Natural killer cell (primary cell): ENCODE measurements around the gene MBLAC1. TPM values are rescaled to one million over a fixed set of nuclear protein-coding genes. Genes with fewer than 3 reads are reported as not detected.

Experiments used
- ATAC-seq, 3 donors: fragments of 150-1000 bp in 2 of 3; fragments of 200-7000 bp in 1 of 3; cut with Tn5 transposase; 1 replicate in 1 of 3; 2 replicates in 2 of 3; pipeline ENCODE4 v1.10.0; 2021; ENCODE audit warnings: mild to moderate bottlenecking in 2 of 3, moderate library complexity in 2 of 3
- DNase-seq, 2 donors: peaks; one replicate each; pipeline versions ENCODE4 v3.0.0 to v3.0.0-alpha.2; 2013 to 2021; ENCODE audit warnings: mixed read lengths in 1 of 2
- H3K27ac ChIP-seq: one replicate; pipeline ENCODE4 v1.5.1; 2013; ENCODE audit warnings: mild to moderate bottlenecking, low read length
- H3K27me3 ChIP-seq: one replicate; pipeline ENCODE4 v1.6.1; 2013; ENCODE audit warnings: low read length; ENCODE audit not compliant: control insufficient read depth, insufficient read depth
- H3K36me3 ChIP-seq: one replicate; pipeline ENCODE4 v1.6.1; 2013; ENCODE audit warnings: low read length; ENCODE audit not compliant: control insufficient read depth, insufficient read depth
- H3K4me1 ChIP-seq: one replicate; pipeline ENCODE4 v1.6.1; 2013; ENCODE audit warnings: low read length; ENCODE audit not compliant: control insufficient read depth, insufficient read depth
- H3K4me3 ChIP-seq: one replicate; pipeline ENCODE4 v1.5.1; 2013; ENCODE audit warnings: low read length
- H3K9me3 ChIP-seq: one replicate; pipeline ENCODE4 v1.6.1; 2013; ENCODE audit warnings: low read length; ENCODE audit not compliant: control insufficient read depth, insufficient read depth
- H3K27ac Mint-ChIP-seq, 2 donors: one replicate each; pipeline ENCODE4 v1.8.0; 2022; ENCODE audit warnings: mild to moderate bottlenecking in 2 of 2, mixed read lengths in 2 of 2, moderate library complexity in 1 of 2
- H3K27me3 Mint-ChIP-seq, 2 donors: one replicate each; pipeline ENCODE4 v1.8.0; 2022; ENCODE audit warnings: low read depth in 2 of 2, mixed read lengths in 2 of 2
- H3K36me3 Mint-ChIP-seq: one replicate; pipeline ENCODE4 v1.8.0; 2022; ENCODE audit warnings: mixed read lengths
- H3K4me1 Mint-ChIP-seq, 2 donors: one replicate each; pipeline ENCODE4 v1.8.0; 2022; ENCODE audit warnings: mixed read lengths in 2 of 2
- H3K4me3 Mint-ChIP-seq: one replicate; pipeline ENCODE4 v1.8.0; 2022; ENCODE audit warnings: mild to moderate bottlenecking, moderate library complexity, mixed read lengths
- H3K9me3 Mint-ChIP-seq, 2 donors: one replicate each; pipeline ENCODE4 v1.8.0; 2022; ENCODE audit warnings: mixed read lengths in 2 of 2
- CTCF ChIP-seq: fragments of 200-600 bp; IDR thresholded peaks from one replicate; pipeline ENCODE4 v1.8.0; 2022; ENCODE audit warnings: antibody characterized with exemption
- WGBS: methylation state at CpG from one replicate; pipeline ENCODE4 v1.1.7; 2013; ENCODE audit warnings: missing lambda C conversion rate; ENCODE audit not compliant: insufficient coverage; 5-methylcytosine and 5-hydroxymethylcytosine counted together
- intact Hi-C: fragments of 100-400 bp; cut with micrococcal nuclease; formaldehyde crosslinking; loops from one replicate; pipeline ENCODE4 v1.14.2; 2022
- total RNA-seq, 4 donors: library from RNA; stranded (reverse); fragments of 120-200 nt in 1 of 4; gene quantifications; one replicate each; pipeline versions ENCODE4 v1.2.3 to v1.2.4, GENCODE V29; 2013 to 2022

The MBLAC1 gene
- total RNA-seq, 3 donors from 2014 or later (not counting 1 experiment from before 2014, with no cell fraction given): 2.8 to 4.3 (median 4.1) TPM

- Mint-ChIP-seq H3K27ac (peak overlapping the region; percentile 98), H3K4me1 (peaks cover 35 to 36% of the 10 kb centered on the region in 2 donors), H3K27me3 (no peaks in the 10 kb centered on the region), H3K36me3 (no peaks in the 10 kb centered on the region), H3K4me3 (peak overlapping the region; percentile 97), H3K9me3 (no peaks in the 10 kb centered on the region)
- no peak for TF ChIP-seq CTCF
- H3K9me3 ChIP-seq: no peaks in the 10 kb centered on the region
- no peak for DNase-seq
- no peak for ATAC-seq
- 62% methylated on average over 1 of the region's 1 CpG for WGBS
- H3K4me3 ChIP-seq: no peak overlapping the region
- H3K4me1 ChIP-seq: peaks cover 33% of the 10 kb centered on the region
- intact Hi-C loops: no loop called here
- no peaks in the 10 kb centered on the region for H3K27me3 ChIP-seq
- H3K36me3 ChIP-seq: no peaks in the 10 kb centered on the region
- no peak overlapping the region for H3K27ac ChIP-seq
These were observed 6.1 kb upstream of the MBLAC1 start for GRCh38 chr7:100120733-100121036.

- H3K27me3 ChIP-seq: no peaks in the 10 kb centered on the region
- no peak overlapping the region for H3K27ac ChIP-seq
- no peaks in the 10 kb centered on the region for H3K9me3 ChIP-seq
- no peaks in the 10 kb centered on the region for H3K36me3 Mint-ChIP-seq
- peaks cover 43% of the 10 kb centered on the region for H3K4me1 ChIP-seq
- no peaks in the 10 kb centered on the region for H3K9me3 Mint-ChIP-seq
- intact Hi-C loops: no loop called here
- no peak overlapping the region for H3K4me3 ChIP-seq
- 95% methylated on average over 12 of the region's 13 CpGs for WGBS
- H3K36me3 ChIP-seq: no peaks in the 10 kb centered on the region
- DNase-seq (no peak), ATAC-seq (no peak)
- TF ChIP-seq CTCF: no peak
- H3K27ac Mint-ChIP-seq: no peak overlapping the region
- H3K4me3 Mint-ChIP-seq: no peak overlapping the region
- H3K27me3 Mint-ChIP-seq: no peaks in the 10 kb centered on the region
- H3K4me1 Mint-ChIP-seq: peaks cover 44 to 49% of the 10 kb centered on the region in 2 donors
These were observed 4.7 kb upstream of the MBLAC1 start for GRCh38 chr7:100122067-100122466.

GRCh38 chr7:100122568-100122967, 4.2 kb upstream of the MBLAC1 start:
- peak overlapping the region in 1 of 2 donors; percentile 57 for H3K27ac Mint-ChIP-seq
- H3K4me1 Mint-ChIP-seq: peaks cover 44 to 50% of the 10 kb centered on the region in 2 donors
- no peaks in the 10 kb centered on the region for H3K9me3 Mint-ChIP-seq
- no peaks in the 10 kb centered on the region for H3K9me3 ChIP-seq
- DNase-seq (no peak), ATAC-seq (no peak)
- H3K4me3 ChIP-seq: no peak overlapping the region
- no peaks in the 10 kb centered on the region for H3K27me3 ChIP-seq
- H3K27ac ChIP-seq: no peak overlapping the region
- no peaks in the 10 kb centered on the region for H3K36me3 ChIP-seq
- 100% methylated on average over 1 of the region's 1 CpG for WGBS
- H3K36me3 Mint-ChIP-seq: no peaks in the 10 kb centered on the region
- no peaks in the 10 kb centered on the region for H3K27me3 Mint-ChIP-seq
- H3K4me3 Mint-ChIP-seq: peak overlapping the region; percentile 17
- peaks cover 43% of the 10 kb centered on the region for H3K4me1 ChIP-seq
- intact Hi-C loops: no loop called here
- TF ChIP-seq CTCF: no peak
